HG03469 (cell line): ENCODE measurements around the gene ARMC3.
A peak's percentile ranks its signal among the peaks of the same experiment; 100 is the strongest.
"Not testable (repeated sequence)": the region's sequence is repeated elsewhere in the genome, so short reads cannot be mapped to it uniquely, and the experiment has no call there.

Source experiments
- ATAC-seq: cut with Tn5 transposase; IDR thresholded peaks from one replicate; pipeline ENCODE4 v1.9.1; 2021; ENCODE audit warnings: mild to moderate bottlenecking, moderate library complexity, moderate number of reproducible peaks; ENCODE audit not compliant: unreplicated experiment

ARMC3 gene

DNA sequence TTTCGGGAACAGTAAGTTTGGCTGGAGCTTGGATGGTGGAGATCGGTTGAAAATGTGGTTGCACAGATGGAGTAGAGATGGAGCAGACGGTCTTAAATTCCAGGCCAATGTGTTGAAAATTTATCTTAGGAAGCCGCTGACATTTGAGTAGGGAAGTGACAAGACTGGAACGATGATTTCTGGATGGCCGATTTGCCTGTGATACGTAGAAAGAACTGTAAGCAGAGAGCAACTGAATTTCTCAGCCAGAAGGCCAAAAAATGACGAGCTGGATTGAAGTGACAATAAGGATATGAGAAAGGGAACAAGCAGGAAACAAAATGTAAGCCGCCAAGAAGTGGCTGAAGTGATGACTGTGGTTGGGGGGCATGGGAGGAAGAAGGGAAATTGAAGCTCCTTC, 687 bp upstream of the ARMC3 start:
- ATAC-seq = no peak

DNA sequence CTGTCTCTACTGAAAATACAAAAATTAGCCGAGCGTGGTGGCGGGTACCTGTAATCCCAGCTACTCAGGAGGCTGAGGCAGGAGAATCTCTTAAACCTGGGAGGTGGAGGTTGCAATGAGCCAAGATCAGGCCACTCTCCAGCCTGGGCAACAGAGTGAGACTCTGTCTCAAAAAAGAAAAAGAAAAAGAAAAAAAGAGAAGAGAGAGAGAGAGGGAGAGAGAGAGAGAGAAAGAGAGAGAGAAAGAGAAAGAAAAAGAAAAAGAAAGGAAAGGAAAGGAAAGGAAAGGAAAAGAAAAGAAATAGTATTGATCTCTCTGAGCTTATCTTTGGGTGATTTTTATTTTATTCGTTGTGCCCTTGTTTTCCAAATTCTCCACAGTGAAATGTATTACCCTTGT, 1.2 kb downstream of the ARMC3 start:
- not testable (repeated sequence) for ATAC-seq

DNA sequence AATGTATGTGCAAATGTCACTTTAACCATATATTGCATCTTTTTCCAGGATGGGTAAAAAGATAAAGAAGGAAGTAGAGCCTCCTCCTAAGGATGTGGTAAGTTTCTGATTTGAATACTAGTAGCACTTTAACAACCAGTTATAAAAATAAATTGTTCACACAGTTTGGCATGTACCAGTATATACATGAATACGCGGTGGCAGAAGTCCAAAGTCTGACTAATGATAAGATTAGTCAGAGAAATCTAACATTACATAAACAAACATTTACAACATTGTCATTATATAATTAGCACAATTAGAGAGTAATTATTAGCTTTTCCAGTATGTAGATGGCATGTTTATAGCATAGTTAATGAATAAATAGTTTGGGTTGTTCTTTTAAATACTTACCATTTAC, 4.1 kb downstream of the ARMC3 start:
- peak; percentile 57 for ATAC-seq

DNA sequence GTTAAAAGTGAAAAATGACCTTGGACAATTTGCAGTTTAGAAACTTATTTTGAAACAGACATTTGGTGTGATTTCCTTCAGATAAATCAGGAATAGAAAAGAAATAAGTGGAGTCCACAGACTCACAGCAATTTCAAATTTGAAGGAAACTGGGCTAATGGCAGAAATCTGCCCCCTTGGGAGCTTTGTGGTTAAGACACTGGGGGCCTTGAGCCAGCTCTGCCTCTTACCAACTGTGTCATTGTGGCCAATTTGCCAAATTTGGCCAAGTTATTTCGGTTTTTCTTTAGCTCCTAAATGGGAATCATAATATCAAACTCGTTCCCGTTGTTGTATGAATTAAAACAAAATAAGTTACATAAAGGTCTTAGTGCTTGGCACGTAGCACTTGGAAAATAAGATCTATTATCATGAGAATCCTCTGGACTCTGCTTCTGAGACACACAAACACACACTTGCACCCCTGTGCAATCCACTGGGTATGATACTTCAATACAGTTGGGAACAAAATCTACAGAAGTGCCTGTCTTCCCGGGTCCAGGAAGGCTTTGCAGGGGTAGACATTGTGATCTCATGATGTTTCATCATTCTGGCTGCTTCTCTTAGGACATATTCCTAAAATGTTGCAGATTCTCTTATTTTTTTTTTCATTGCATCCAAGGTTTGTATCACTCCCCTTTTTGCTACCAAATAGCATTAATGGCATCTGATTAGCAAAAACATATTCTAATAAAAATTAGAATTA, 4.9 kb downstream of the ARMC3 start:
- no peak for ATAC-seq

DNA sequence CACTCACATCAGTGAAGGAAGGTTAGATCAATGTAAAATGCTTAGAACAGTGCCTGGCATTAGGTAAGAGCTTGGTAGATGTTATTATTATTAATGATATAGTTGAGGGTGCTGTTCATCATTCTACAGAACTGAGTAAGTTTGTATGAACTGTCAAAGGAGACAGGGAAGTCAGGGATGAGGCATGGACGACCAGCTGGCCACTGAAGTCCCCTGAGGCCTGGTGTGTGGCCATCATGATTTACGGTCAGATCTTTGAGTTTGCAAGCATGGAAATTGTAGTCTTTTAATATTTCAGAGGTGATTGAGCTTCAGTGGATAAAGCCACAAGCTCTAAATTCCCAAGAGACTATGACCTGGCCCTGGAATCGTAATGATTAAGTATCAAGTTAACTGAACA, 6.9 kb downstream of the ARMC3 start:
- ATAC-seq = no peak

DNA sequence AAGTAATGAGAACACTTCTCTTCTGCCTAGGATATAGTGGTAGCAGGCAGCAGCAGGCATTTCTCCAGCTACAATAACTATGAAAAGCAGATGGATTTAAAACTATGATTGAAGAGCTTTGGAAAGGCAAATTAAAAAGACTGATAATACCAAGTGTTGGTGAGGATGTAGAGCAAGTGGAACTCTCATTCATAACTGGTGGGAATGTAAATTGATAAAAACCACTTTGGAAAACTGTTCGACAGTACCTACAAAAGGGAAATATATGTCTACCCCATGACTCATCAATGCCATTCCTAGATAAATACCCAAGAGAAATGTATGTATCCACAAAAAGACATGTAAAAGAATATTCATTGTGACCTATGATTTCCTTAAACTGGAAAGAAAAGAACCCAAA, 14.6 kb downstream of the ARMC3 start:
- no peak for ATAC-seq

DNA sequence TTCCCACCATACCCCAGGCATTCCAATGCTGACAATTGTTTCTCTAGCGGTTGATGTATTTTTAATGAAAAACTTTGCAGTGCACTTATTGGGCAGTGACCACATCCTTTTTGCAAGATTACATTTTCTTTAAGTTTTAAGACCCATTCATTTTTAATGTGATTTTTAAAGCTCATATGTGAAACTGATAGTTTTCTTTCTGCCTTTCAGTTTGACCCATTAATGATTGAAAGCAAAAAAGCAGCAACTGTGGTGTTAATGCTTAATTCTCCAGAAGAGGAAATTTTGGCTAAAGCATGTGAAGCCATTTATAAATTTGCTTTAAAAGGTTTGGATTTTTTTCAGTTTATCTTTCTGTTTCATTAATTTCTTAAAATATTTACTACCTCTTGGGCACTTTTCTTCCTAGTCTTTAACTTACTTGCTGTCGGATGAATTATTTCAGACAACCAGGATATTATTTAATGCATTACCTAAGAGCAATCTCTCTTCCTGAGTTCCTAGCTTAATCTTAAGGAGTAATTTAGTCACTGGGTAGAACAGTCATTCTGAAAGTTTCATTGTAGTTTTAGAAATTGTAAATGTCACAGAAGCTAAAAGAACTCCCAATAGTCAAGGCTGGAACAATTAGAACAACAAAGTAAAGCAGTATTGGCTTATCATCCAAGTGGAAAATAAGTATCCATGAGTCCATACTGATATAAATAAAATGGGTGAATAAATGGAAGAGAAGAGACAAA, 18.3 kb downstream of the ARMC3 start:
- no peak for ATAC-seq

DNA sequence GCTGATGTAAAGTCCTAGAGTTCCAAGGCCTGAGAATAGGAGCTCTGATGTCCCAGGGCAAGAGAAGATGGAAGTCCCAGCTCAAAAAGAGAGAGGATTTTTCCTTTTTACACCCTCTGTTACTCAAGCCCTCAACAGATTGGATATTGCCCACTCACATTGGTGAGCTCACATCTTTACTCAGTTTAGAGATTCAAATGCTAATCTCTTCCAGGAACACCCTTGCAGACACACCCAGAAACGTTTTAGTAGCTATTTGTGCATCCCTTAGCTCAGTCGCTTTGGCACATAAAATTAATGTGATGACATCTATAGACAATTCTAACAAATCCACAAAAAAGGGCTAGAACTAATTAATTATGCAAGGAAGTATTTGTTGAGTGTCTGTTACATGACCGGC, 27.1 kb downstream of the ARMC3 start:
- no peak for ATAC-seq

DNA sequence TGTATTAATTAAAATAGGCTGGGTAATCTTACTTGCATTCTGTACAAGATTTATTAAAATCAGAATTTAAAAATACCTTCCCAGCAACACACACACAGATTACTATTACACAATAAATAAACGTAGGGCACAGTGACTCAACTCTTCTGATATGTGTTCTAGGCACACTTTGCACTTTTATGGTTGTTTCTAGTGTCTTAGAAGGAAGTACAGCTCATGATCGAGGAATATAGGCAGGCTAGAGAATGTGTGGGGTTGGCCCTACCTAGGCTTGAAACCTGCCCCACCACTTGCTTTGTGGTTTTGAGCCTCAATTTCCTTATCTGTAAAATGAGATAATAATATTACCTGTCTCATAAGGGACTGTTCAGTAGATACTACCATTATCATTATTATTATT, 30.5 kb downstream of the ARMC3 start:
- no peak for ATAC-seq

DNA sequence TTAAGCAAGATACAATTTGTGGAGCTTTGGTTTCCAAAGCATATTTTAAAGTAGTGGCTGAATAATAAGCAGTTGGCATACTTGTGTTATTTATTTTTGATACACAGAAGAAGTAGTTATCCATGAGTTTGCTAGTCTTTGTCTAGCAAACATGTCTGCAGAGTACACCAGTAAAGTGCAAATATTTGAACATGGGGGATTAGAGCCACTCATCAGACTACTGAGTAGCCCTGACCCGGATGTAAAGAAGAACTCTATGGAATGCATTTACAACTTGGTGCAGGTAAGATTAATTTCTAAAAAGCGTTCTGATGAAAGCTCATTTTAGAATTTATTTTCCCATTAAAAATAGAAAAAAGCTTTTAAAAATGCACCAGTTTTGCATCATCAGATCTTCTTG, 31.4 kb downstream of the ARMC3 start:
- ATAC-seq = no peak

DNA sequence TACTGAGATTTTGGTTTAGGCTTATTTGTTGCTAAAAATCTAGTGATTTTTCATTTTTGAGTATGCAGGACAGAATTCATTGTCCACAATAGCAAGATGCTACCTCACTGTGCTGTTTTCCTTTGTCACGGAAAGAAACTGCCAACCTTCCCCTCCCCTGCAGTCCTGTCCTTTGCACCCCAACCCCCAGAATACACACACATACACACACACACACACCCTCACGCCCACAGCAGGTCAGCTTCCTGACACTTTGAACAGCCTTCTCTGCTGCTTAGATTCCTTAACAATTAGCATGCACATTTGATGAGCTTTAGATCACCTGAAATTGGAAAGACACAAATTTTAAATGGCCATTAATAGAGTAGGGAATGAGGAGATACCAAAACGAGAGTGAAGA, 32.1 kb downstream of the ARMC3 start:
- ATAC-seq = no peak

DNA sequence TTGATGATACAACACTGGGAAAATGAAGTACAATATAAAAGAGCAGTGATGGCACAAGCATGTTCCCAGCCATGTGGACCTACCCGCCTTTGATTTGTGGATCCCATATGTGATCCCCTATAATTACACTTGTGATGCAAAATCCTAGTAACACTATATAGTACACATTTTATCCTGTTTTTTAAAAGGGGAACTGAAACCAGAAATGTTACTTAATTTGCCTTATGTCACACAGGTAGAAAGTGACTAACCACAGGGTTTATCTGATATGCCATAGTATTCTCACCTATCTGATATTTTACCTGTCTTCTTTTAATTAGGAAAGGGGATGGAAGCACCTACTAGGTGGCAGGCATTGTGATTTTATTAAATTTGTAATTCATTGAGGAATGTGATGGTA, 35.0 kb downstream of the ARMC3 start:
- ATAC-seq = no peak

DNA sequence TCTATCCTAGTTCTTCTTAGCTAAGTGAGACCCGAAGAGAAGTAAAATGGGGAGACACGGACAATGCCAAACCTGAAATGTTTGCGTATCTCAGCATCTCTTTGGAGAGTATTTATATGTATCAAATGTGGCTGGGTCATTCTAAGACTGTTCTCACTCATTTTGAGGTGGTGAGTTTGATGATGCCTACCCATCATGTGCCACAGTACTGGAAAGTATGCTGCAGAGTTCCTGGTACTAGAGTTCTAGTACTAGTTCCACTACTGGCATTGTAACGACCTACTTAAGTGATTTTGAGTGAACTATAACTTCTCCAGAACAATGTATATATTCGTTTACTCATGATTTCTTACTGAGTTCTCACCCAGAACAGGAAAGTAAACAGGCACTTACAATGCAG, 41.9 kb downstream of the ARMC3 start:
- no peak for ATAC-seq

DNA sequence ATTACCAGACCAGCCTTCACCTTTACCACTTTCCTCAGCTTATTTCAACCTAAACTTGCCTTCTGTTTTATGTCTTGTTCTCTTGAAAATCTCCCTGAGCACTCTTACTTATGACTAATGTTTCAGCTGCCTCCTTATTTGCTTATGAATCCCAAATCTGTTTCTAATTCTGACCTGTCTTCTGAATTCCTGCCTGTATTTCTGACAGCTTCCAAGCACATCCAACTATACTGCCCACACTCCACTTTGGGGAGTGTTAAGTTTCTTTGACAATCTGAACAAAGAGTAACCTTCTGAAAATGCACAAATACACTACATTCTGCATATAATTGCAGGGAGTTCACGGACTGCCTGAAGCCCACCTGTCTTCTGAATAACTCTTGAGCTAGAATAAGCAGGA, 48.7 kb downstream of the ARMC3 start:
- ATAC-seq = no peak

DNA sequence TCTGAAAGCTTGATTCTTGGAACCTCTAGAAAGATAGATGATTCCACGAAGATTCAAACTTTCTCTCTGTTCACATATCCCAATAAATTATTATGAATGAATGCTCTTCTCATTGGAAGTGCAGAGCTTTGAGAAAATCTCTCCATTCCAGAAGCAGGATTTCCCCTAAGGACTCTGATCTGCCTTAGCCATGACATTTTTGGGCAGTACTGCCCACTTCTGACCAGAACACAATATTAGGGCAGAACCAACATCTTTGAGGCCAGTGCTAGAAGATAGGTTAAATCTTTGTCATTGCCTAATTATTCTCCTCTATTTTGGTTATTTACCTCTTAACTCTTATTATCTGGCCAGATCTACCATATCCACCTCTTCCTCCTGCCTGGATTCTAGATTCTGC, 49.9 kb downstream of the ARMC3 start:
- ATAC-seq = no peak

DNA sequence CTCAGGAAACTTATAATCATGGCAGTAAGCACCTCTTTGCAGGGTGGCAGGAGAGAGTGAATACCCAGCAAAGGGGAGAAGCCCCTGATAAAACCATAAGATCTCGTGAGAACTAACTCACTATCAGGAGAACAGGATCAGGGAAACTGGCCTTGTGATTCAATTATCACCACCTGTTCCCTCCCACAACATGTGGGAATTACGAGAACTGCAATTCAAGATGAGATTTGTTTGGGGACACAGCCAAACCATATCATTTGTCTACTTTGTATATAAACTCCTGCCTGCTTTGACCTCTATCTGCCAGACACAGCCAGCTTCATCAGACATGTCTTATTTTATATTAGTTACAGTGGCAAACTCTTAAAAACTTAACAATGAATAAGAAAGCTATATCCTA, 50.4 kb downstream of the ARMC3 start:
- no peak for ATAC-seq

DNA sequence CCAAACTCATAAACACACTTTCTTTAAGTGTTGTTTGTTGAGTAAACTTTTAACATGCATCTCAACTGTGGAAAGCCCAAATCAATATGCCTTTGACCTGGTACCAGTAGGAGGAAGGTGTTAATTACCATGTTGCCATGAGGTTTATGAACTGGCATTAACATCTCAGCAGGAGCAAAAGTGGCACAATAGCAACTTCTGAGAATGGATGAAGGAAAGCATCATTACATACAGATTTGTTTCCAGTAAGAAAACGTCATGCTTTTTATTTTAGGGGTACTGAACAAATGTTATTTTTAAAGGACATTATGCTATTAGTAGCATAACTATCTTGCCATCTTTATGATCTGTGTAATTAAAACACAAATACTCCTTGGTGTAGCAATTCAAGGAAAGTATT, 51.1 kb downstream of the ARMC3 start:
- ATAC-seq = no peak

DNA sequence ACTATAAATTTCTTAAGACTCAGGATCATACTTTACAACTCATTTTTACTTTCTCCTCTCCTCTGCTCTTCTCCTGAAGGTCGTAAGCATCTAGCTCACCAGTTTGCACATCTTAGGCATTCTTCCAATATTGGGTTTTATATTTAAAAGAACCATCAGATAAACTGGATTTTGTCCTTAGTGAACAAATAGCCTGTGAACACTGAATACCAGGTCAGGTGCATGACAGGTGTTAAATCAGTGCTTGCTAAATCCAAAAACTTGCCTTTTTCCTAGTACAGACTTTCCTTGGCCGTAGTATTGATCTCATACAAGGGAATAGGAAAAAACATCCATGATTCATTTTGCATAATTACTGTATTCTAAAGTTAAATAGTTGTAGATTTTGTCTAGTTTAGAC, 53.0 kb downstream of the ARMC3 start:
- no peak for ATAC-seq

DNA sequence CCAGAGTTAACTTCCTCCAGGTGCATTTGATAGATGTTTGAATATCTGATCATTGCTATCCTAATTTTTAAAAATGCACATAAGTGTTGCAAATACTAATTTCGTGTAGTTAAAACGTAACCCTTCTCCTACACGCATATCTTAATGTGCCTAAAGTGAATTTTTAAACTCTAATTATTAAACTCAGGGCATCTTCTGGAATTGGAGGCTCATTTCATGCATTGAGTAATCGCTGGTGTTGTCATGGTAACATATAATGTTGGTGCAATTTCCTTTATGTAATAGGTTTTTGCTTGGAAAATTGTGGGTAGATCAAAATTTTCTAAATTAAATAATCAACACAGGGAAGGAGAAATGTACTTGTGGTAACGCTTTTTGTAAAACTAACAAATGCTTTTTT, 56.2 kb downstream of the ARMC3 start:
- no peak for ATAC-seq

DNA sequence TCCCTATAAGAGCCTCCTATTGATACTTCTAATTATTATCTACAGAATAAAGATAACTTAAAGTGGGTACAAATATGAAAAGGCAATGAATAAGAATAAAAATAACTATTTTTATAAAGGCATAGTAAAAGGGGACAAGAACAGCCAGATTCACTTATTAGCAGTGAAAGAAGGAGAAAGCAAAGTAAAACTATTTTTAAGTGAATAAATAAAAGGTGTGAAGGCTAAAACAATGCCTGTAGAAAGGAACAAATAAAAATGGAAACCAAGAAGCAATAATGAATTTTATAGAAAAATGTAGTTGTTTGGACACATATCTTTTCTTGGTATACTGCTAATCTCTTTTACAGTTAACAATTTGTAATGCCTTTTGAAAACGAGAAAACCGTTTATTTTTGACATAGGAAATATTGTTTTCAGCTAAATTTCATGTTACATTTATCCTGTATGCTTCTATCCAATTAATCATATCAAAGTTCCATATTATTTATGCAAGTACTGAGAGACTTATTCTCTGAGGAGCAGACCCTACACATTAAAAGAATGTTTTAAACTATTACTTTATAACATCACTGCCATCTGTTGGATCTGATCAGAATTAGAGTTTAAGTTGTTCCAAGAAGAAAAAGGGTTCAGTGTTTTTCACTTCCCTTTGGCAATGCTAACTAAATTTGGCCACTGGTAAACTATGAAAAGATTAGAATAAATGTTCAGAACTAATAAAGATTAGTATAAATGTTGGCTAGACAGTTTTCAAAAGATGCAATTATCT, 59.1 kb downstream of the ARMC3 start:
- ATAC-seq = peak; percentile 45

DNA sequence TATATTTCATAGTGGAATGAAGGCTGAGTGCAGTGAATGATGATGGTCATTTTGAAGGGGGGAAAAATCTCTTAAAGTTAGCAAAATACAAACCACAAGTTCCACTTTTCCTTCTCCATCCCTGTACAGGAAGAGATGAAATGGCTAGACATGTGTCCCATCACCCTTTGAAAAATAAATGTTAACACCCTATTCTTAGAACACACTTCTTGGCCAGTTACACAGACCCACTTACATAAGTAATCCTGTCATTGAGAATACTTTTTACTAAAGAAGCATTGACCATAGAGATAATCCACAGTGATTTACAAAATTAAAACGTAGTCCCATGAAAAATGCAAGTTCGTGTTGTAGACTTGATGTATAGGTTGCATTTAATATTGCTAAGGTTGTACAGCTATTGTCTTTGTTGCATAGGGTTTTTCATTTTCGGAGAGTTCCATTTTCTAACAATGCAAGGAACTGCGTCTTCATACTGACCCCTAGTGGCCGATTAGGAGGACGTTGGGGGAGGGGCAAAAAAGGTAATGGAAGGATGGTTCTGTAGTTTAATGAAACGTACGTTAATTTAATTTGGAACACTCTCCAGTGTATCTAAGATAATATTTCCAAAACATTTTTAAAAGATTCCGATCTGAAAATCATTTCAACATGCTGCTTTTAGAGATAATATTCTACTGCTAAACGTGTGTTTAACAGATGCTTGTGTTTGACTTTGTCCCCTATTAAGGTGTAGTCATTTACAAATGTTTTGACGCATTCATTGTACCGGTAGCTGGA, 60.9 kb downstream of the ARMC3 start:
- no peak for ATAC-seq
